Calu3 (cell line): ENCODE results near the gene EIF5A2. TPM values are rescaled to one million over a fixed set of nuclear protein-coding genes. Genes with fewer than 3 reads are reported as not detected.
"Not testable (repeated sequence)": the region's sequence is repeated elsewhere in the genome, so short reads cannot be mapped to it uniquely, and the experiment has no call there.

Experiments used
- BruUV-seq: library from RNA; stranded (reverse); fragments of 400-500 nt; replicated peaks from 2 replicates; lab custom pipeline; 2021; lab: Mats Ljungman, UMichigan
- CTCF ChIA-PET: fragments of 300-600 bp; sonication (Branson Sonifier 250); formaldehyde crosslinking; loops from one replicate; lab custom pipeline; 2022; ENCODE audit warnings: antibody characterized with exemption; lab: Charles Lee
- DNase-seq: peaks from one replicate; pipeline ENCODE4 v3.0.0; 2022
- H3K27ac Mint-ChIP-seq: one replicate; pipeline ENCODE4 v1.8.0; 2022; ENCODE audit warnings: mixed read lengths; ENCODE audit not compliant: unreplicated experiment
- H3K27me3 Mint-ChIP-seq: one replicate; pipeline ENCODE4 v1.8.0; 2022; ENCODE audit warnings: mixed read lengths; ENCODE audit not compliant: unreplicated experiment
- H3K36me3 Mint-ChIP-seq: one replicate; pipeline ENCODE4 v1.8.0; 2022; ENCODE audit warnings: mild to moderate bottlenecking, moderate library complexity, mixed read lengths; ENCODE audit not compliant: insufficient read depth, unreplicated experiment
- H3K4me1 Mint-ChIP-seq: one replicate; pipeline ENCODE4 v1.8.0; 2022; ENCODE audit warnings: mild to moderate bottlenecking, low read depth, mixed read lengths; ENCODE audit not compliant: unreplicated experiment
- H3K4me3 Mint-ChIP-seq: one replicate; pipeline ENCODE4 v1.8.0; 2022; ENCODE audit warnings: mild to moderate bottlenecking, low read depth, moderate library complexity, mixed read lengths; ENCODE audit not compliant: unreplicated experiment
- H3K9me3 Mint-ChIP-seq: one replicate; pipeline ENCODE4 v1.8.0; 2022; ENCODE audit warnings: low read depth, mixed read lengths; ENCODE audit not compliant: unreplicated experiment
- intact Hi-C: fragments of 100-400 bp; cut with micrococcal nuclease; formaldehyde crosslinking; loops from one replicate; pipeline ENCODE4 v1.10.0; 2022; ENCODE audit not compliant: unreplicated experiment
- total RNA-seq: library from RNA; stranded (reverse); gene quantifications from 2 replicates; pipeline ENCODE4 v1.2.3, GENCODE V29; 2022
- TF ChIP-seq, protein P1 (sequence below): fragments of 200-600 bp; IDR thresholded peaks from one replicate; pipeline ENCODE4 v1.8.0; 2022; ENCODE audit warnings: antibody characterized with exemption; ENCODE audit not compliant: unreplicated experiment

EIF5A2 gene
- total RNA-seq, 1 experiment from 2014 or later: 9.4 TPM

DNA sequence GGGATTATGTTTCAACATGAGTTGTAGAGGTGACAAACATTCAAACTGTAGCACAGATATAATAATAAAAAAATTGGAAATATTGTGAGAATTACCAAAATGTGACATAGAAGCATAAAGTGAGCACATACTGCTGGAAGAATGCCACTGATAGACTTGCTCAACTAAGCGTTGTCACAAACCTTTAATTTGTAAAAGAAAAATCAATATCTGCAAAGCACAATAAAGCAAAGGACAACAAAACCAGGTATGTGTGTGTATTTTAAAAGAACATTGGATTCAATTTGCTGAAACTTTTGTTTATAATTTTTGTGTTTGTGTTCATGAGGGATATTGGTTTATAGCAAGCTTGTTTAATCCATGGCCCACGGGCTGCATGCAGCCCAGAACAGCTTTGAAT, 40.8 kb upstream of the EIF5A2 start:
- H3K36me3 Mint-ChIP-seq: no peaks in the 10 kb centered on the region
- no TSS peak for BruUV-seq
- no peaks in the 10 kb centered on the region for H3K27me3 Mint-ChIP-seq
- DNase-seq: no peak
- intact Hi-C loops: no loop called here
- CTCF ChIA-PET: interaction anchor here (0.8 kb wide), 1 partner anchor 13 kb away, joined by 3 read pairs; no protein-coding TSS in a partner anchor
- peaks cover 4% of the 10 kb centered on the region for H3K9me3 Mint-ChIP-seq
- no peak overlapping the region for H3K27ac Mint-ChIP-seq
- TF ChIP-seq, protein P1, sequence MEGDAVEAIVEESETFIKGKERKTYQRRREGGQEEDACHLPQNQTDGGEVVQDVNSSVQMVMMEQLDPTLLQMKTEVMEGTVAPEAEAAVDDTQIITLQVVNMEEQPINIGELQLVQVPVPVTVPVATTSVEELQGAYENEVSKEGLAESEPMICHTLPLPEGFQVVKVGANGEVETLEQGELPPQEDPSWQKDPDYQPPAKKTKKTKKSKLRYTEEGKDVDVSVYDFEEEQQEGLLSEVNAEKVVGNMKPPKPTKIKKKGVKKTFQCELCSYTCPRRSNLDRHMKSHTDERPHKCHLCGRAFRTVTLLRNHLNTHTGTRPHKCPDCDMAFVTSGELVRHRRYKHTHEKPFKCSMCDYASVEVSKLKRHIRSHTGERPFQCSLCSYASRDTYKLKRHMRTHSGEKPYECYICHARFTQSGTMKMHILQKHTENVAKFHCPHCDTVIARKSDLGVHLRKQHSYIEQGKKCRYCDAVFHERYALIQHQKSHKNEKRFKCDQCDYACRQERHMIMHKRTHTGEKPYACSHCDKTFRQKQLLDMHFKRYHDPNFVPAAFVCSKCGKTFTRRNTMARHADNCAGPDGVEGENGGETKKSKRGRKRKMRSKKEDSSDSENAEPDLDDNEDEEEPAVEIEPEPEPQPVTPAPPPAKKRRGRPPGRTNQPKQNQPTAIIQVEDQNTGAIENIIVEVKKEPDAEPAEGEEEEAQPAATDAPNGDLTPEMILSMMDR: no peak
- H3K4me1 Mint-ChIP-seq: no peaks in the 10 kb centered on the region
- H3K4me3 Mint-ChIP-seq: no peak overlapping the region

DNA sequence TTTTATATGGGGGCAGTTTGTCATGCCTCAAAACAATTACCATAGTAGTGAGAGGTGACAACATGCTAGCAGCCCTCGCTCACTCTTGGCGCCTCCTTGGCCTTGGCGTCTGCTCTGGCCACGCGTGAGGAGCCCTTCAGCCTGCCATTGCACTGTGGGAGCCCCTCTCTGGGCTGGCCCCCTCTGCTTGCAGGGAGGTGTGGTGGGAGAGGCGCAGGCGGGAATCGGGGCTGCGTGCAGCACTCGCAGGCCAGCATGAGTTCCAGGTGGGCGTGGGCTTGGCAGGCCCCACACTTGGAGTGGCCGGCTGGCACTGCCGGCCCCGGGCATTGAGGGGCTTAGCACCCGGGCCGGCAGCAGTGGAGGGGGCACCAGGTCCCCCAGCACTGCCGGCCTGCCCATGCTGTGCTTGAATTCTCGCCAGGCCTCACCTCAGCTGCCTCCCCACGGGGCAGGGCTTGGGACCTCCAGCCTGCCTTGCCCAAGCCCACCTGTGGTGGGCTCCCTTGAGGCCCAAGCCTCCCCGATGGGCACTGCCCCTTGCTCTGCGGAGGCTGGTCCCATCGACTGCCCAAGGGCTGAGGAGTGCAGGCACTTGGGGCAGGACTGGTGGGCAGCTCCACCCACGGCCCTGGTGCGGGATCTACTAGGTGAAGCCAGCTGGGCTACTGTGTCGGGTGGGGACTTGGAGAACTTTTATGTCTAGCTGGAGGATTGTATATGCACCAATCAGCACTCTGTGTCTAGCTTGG, 38.8 kb upstream of the EIF5A2 start:
- CTCF ChIA-PET: no interaction called here

DNA sequence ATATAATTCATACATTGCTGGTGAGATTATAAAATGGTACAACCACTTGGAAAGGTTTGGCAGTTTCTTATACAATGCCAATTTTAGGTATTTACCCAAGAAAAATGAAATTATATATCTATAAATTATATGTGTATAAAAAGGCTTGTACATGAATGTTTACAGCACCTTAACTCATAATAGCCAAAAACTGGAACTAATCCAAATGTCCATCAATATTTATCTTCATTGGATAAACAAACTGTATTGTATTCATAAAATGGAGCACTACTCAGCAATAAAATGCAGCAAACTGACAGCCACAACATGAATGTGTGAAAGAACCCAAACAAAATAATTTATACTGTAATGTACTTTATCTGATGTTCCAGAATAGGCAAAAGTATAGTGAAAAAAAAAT, 33.6 kb upstream of the EIF5A2 start:
- H3K9me3 Mint-ChIP-seq: peaks cover 14% of the 10 kb centered on the region
- no TSS peak for BruUV-seq
- CTCF ChIA-PET: interaction anchor here (0.7 kb wide), 1 partner anchor 586 kb away, joined by 3 read pairs; no protein-coding TSS in a partner anchor
- no peaks in the 10 kb centered on the region for H3K4me1 Mint-ChIP-seq
- no peaks in the 10 kb centered on the region for H3K27me3 Mint-ChIP-seq
- H3K4me3 Mint-ChIP-seq: no peak overlapping the region
- no peaks in the 10 kb centered on the region for H3K36me3 Mint-ChIP-seq
- TF ChIP-seq, protein P1: no peak
- no peak for DNase-seq
- no peak overlapping the region for H3K27ac Mint-ChIP-seq
- intact Hi-C loops: no loop called here

More for the DNA sequence above, 38.8 kb upstream of the EIF5A2 start:
- H3K4me3 Mint-ChIP-seq: no peak overlapping the region
- no peaks in the 10 kb centered on the region for H3K4me1 Mint-ChIP-seq
- H3K27ac Mint-ChIP-seq: no peak overlapping the region
- TF ChIP-seq, protein P1: no peak
- H3K27me3 Mint-ChIP-seq: no peaks in the 10 kb centered on the region
- intact Hi-C loops: no loop called here
- DNase-seq: no peak
- no TSS peak for BruUV-seq
- peaks cover 4% of the 10 kb centered on the region for H3K9me3 Mint-ChIP-seq
- no peaks in the 10 kb centered on the region for H3K36me3 Mint-ChIP-seq

DNA sequence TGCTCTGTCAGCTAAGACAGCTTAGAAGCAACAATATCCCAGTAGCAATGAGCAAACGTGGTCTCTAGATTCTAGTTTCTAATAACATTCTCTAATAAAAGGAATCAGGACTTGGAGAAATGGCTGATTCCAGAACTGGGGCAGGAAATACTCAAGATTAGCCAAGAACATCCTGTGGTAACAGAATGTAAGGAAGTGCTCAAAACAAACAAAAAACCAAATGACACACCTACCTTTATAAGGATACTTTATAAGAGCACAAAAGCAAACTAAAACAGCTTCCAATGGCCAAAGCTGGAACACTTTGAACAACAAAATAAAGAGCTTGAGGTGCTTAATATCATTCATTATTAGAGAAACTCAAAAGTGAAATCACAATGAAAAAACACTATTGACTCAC, 33.1 kb upstream of the EIF5A2 start:
- Mint-ChIP-seq H3K36me3 (no peaks in the 10 kb centered on the region), H3K27me3 (no peaks in the 10 kb centered on the region), H3K4me3 (no peak overlapping the region), H3K4me1 (no peaks in the 10 kb centered on the region), H3K9me3 (peaks cover 12% of the 10 kb centered on the region), H3K27ac (no peak overlapping the region)
- TF ChIP-seq, protein P1: no peak
- BruUV-seq: no TSS peak
- intact Hi-C loops: no loop called here
- CTCF ChIA-PET: interaction anchor here (0.6 kb wide), 1 partner anchor 1535 kb away, joined by 3 read pairs; no protein-coding TSS in a partner anchor
- no peak for DNase-seq

DNA sequence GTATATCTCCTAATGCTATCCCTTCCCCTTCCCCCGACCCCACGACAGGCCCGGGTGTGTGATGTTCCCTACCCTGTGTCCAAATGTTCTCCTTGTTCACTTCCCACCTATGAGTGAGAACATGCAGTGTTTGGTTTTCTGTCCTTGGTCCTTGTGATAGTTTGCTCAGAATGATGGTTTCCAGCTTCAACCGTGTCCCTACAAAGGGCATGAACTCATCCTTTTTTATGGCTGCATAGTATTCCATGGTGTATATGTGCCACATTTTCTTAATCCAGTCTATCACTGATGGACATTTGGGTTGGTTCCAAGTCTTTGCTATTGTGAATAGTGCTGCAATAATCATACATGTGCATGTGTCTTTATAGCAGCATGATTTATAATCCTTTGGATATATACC, 24.6 kb upstream of the EIF5A2 start:
- H3K4me3 Mint-ChIP-seq, H3K4me1 Mint-ChIP-seq, H3K27ac Mint-ChIP-seq, DNase-seq, H3K36me3 Mint-ChIP-seq, BruUV-seq, intact Hi-C loops, CTCF ChIA-PET, H3K9me3 Mint-ChIP-seq: not testable (repeated sequence)
- H3K27me3 Mint-ChIP-seq: peaks cover 30% of the 10 kb centered on the region

DNA sequence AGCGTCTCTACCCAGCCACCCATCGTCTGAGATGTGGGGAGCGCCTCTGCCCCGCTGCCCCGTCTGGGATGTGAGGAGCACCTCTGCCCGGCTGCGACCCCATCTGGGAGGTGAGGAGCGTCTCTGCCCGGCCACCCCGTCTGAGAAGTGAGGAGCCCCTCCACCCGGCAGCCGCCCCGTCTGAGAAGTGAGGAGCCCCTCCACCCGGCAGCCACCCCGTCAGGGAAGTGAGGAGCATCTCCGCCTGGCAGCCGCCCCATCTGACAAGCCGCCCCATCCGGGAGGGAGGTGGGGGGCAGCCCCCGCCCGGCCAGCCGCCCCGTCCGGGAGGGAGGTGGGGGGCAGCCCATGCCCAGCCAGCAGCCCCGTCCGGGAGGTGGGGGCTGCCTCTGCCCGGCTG, 15.1 kb upstream of the EIF5A2 start:
- H3K27ac Mint-ChIP-seq, DNase-seq, H3K4me3 Mint-ChIP-seq, BruUV-seq, H3K4me1 Mint-ChIP-seq, intact Hi-C loops, CTCF ChIA-PET, H3K36me3 Mint-ChIP-seq: not testable (repeated sequence)
- peaks cover 42% of the 10 kb centered on the region for H3K27me3 Mint-ChIP-seq
- H3K9me3 Mint-ChIP-seq: peaks cover 20% of the 10 kb centered on the region
